Measurements from ENCODE around the gene FYB1.

The FYB1 gene

GRCh38 chr5:39091940-39092580, 127.3 kb downstream of the FYB1 start:
- no peak for DNase-seq (ENCODE audit: low spot score)
- no peak for FAIRE-seq

- FAIRE-seq, result no peak
- no peak for DNase-seq (ENCODE audit: low spot score)
Observed at GRCh38 chr5:39083968-39084367, 135.4 kb downstream of the FYB1 start.

- FAIRE-seq (no peak), DNase-seq (ENCODE audit: low spot score) (no peak)
Observed at GRCh38 chr5:39082995-39083394, 136.4 kb downstream of the FYB1 start.

- FAIRE-seq, result no peak
- DNase-seq (ENCODE audit: low spot score), result peak; percentile 53
Observed at GRCh38 chr5:39080597-39081204, 138.7 kb downstream of the FYB1 start.

GRCh38 chr5:39080168-39080567, 139.2 kb downstream of the FYB1 start:
- DNase-seq (ENCODE audit: low spot score) (no peak), FAIRE-seq (no peak)

GRCh38 chr5:39079147-39079546, 140.2 kb downstream of the FYB1 start:
- DNase-seq (ENCODE audit: low spot score), result no peak
- FAIRE-seq, result no peak

GRCh38 chr5:39076757-39077728, 142.3 kb downstream of the FYB1 start:
- no peak for FAIRE-seq

GRCh38 chr5:39076101-39076756, 143.1 kb downstream of the FYB1 start:
- FAIRE-seq (no peak), DNase-seq (ENCODE audit: low spot score) (no peak)

More at GRCh38 chr5:39076757-39077728, 142.3 kb downstream of the FYB1 start:
- DNase-seq (ENCODE audit: low spot score), result peak; percentile 32

GRCh38 chr5:39074017-39074814, 145.1 kb downstream of the FYB1 start, which contains the start of gene RICTOR:
Gene RICTOR, minus strand, starts transcription at chr5:39074399. Its CDS starts 22 bp downstream, at chr5:39074377.
- FAIRE-seq, result peak; percentile 99

GRCh38 chr5:39073767-39074016, 145.7 kb downstream of the FYB1 start:
- DNase-seq (ENCODE audit: low spot score), result no peak
- FAIRE-seq, result no peak

More at GRCh38 chr5:39074017-39074814, 145.1 kb downstream of the FYB1 start, which contains the start of gene RICTOR:
- peak; percentile 97 for DNase-seq (ENCODE audit: low spot score)

- DNase-seq (ENCODE audit: low spot score) (peak; percentile 37), FAIRE-seq (no peak)
Observed at GRCh38 chr5:39072925-39073766, 146.2 kb downstream of the FYB1 start.

GRCh38 chr5:39068099-39068498, 151.3 kb downstream of the FYB1 start:
- FAIRE-seq, result no peak
- no peak for DNase-seq (ENCODE audit: low spot score)

- FAIRE-seq, result no peak
- no peak for DNase-seq (ENCODE audit: low spot score)
Observed at GRCh38 chr5:39064450-39064849, 154.9 kb downstream of the FYB1 start.

- FAIRE-seq (no peak), DNase-seq (ENCODE audit: low spot score) (no peak)
Observed at GRCh38 chr5:39063037-39063436, 156.3 kb downstream of the FYB1 start.

- no peak for FAIRE-seq
- no peak for DNase-seq (ENCODE audit: low spot score)
Observed at GRCh38 chr5:39062530-39062929, 156.8 kb downstream of the FYB1 start.

GRCh38 chr5:39062104-39062503, 157.3 kb downstream of the FYB1 start:
- DNase-seq (ENCODE audit: low spot score) (no peak), FAIRE-seq (no peak)

- DNase-seq (ENCODE audit: low spot score), result no peak
- no peak for FAIRE-seq
Observed at GRCh38 chr5:39059064-39059463, 160.3 kb downstream of the FYB1 start.

- no peak for FAIRE-seq
Observed at GRCh38 chr5:39058178-39058921, 161.0 kb downstream of the FYB1 start.

GRCh38 chr5:39057734-39058133, 161.6 kb downstream of the FYB1 start:
- DNase-seq (ENCODE audit: low spot score), result no peak
- no peak for FAIRE-seq

More at GRCh38 chr5:39058178-39058921, 161.0 kb downstream of the FYB1 start:
- DNase-seq (ENCODE audit: low spot score), result no peak

Measured in urothelium cell line (cell line).